CD4-positive, alpha-beta T cell treated with Interleukin-21 for 1 hour (primary cell): Measurements from ENCODE around the gene ZFPM1.

ENCODE experiments used
- DNase-seq: peaks from one replicate; pipeline ENCODE4 v3.0.0-alpha.2; 2020

The ZFPM1 gene

GRCh38 chr16:88503374-88503770 is 50.3 kb downstream of the ZFPM1 start:
- DNase-seq, result peak; percentile 17

DNA sequence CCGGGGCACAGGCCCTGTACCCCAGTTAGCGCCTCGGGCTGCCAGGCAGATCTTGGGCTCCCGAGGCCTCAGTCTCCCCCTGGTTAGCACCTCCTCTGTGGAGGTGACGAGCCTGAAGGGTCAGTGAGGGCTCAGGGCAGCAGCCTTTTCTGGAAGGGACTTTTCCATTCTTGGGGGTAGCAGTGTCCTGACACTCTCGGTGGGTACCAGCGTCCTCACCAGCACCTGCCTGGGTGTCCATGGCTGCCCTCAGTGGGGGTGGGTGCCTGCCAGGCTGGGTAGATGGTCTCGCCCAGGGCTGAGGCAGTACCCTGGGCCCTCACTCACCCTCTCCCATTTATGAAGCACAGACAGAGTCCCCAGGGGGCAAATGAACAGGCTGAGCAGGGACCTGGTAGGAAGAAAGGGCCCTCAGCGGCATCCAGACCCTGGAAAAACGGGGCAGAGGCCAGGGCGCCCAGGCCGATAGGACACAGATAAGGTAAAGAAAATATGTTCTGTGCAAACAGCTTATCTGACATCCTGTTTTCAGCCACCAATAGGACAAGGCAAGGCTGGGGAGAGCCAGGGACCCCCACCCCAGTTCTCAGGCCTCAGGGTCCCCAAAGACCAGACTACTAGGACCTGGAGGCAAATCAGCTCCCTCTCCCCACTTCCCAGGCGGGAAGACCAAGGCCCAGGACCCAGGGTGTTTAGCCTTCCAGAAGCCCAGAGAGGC is 50.9 kb downstream of the ZFPM1 start:
- no peak for DNase-seq

DNA sequence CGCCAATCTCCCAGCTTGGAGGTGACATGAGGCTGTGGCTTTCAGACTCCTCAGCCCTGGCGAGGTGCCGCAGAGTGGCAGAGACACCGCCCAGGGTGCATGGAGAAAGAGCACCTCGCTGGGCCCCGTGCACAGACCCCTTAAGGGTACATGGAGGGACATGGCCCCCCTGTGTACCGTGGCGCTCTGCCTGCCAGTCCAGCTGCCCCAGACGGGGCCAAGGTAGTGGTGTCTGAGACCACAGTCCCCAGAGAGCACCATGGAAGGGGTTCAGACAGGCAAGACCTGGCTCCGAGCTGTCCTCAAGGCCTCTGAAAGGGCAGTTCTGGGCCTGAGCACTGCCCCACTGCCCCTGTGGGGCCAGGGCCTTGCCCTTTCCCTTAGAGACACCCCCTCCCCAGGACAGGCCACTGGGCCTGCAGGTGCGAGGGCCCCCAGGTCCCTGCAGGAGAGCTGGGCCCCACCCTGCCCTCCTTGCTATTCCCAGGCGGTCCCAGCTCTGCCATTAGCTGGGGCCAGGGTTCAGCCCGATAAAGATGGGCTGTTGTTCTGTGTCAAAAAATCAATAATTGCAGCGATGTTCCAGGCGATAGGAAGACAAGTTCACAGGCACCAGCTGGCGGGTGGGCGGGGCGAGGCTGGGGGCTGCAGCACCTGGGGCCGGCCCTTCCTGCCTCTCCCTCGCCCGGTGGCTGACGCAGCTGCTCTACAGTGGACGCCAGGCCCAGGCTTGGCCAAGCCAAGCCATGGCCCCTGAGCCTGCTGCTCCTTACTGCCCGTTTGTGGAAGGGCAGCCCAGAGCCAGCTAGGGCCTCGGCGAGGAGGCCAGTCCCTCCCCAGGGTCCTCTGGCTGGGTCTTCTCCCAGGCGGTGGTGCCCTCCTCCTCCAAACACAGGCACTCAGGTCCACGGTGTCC is 51.7 kb downstream of the ZFPM1 start:
- no peak for DNase-seq

DNA sequence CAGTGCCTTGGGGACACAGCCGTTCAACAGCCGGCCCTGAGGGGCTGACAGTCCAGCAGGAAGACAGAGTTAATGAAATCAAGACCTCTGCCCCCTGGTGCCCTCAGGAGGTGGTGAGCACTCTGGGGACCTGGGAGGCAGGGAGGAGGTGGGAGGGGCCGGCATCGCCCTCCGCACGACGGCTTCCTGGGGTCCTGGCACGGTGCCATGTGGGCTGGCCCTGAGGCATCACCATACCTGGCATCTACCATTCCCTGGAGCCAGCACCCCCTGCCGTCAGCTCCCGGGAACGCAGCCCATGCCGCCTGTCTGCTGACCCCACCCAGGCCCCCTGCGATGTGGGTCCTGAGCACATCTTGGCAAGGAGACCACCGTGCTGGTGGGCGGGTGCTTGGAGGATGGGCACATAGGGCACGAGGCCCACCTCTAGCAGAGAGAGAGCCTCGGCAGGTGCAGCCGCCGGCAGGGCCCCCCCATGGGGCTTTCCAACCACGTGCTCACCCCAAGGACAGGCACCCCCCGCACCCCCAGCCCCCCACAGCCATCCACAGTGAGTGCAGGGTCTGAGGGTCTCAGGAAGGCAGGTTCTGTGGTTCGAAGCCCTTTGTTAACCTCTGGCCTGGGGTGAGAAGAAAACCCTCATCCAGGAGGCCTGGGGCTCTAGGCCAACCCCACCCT is 52.5 kb downstream of the ZFPM1 start:
- peak; percentile 83 for DNase-seq

DNA sequence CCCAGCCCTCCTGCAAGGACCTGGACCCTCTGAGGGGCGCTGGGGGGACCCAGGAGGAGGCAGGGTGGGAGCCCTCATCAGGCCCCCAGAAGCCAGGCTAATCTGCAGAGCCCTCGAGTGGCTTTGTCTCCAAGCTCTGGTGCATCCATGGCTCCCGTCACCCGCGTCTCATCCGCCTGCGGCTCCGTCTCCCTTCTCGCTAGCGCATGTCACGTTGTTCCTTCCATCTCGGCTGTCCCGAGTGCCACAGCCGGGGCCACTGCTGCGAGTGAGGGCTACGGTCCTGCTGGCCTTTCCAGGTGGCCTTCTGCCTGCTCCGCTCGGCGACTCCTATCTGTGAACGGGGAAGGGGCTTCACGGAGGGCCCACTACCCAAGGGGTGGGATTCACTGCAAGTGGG is 53.6 kb downstream of the ZFPM1 start:
- no peak for DNase-seq

- DNase-seq, result no peak
Observed at GRCh38 chr16:88507231-88507743, 54.2 kb downstream of the ZFPM1 start.

- DNase-seq, result no peak
Observed at GRCh38 chr16:88508376-88508867, 55.3 kb downstream of the ZFPM1 start.

DNA sequence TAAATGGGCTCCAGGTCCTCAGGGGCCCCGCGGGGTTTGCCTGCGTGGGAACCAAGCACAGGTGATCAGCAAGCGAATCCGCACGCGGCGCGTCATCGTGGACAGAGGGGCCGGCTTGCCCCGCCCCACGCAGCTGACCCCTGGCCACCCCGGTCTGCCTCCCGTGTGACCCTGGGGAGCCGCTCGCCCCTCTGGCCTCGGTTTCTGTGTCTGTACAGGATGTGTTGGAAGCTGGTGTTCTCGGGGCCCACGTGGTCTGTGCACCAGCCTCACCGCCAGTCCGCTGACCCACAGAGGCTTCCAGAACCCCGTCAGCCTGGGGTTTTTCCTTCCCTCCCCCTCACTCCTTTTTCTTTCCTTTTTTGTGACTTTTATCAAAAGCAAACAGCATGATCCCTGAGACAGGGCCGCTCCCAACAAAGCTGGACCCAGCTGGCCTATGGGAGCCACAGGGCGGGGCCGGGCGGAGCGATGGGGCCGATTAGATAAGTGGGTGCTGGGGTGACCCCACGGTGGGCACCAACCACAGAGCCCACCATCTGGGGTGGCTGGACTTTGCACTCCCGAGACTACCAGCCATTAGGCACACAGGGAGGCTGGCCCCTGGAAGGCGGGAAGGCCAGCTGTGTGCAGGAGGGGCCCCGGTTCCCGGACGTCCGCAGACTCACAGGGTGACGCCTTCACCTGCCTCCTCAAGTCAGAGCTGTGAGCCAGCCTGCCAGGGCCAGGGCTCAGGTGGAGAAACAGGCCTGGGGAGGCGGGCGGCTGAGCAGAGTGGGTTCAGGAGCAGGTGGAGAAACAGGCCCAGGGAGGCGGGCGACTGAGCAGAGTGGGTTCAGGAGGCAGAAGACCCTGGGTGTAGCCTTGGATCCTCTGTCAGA is 56.0 kb downstream of the ZFPM1 start:
- DNase-seq, result no peak

- DNase-seq, result no peak
Observed at GRCh38 chr16:88509749-88510069, 56.6 kb downstream of the ZFPM1 start.

- no peak for DNase-seq
Observed at GRCh38 chr16:88510091-88510994, 57.3 kb downstream of the ZFPM1 start.

DNA sequence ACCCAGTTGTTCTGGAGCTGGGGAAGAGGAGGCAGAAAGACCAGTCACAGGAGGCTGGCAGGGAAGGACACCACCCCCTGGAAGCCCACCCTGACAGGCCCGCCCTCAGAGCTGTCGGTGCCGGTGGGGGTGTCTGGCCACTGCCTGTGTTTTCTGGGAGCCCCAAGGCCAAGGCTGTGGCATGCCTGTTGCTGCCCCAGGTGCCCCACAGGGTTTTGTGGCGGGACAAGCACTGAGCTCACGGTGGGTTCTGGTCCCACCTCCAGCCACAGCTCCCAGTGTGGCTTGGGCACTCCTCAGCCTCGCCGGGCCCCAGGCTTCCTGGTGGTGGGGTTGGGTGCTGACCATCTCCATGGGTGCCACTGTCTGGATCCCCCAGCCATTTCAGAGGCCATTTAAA is 58.0 kb downstream of the ZFPM1 start:
- DNase-seq, result no peak

DNA sequence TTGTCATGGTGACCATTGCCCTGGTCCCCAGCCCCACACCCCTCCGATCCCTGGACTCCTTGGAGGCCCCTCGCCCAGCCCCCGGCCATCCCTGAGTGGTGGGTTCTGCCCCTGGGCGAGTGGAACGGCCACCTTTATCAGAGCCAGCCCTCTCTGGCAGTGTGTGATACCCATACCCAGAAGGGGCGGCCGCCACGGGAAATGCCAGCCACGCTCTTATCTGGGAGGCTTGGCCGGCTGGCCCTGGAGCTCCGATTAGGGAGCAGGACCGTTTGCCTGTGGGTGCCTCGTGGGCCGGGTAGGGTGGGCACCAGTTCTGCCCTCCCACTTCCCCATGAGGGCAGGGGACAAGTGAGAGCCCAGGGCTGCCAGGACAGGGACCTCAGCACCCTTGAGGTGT is 58.8 kb downstream of the ZFPM1 start:
- no peak for DNase-seq

DNA sequence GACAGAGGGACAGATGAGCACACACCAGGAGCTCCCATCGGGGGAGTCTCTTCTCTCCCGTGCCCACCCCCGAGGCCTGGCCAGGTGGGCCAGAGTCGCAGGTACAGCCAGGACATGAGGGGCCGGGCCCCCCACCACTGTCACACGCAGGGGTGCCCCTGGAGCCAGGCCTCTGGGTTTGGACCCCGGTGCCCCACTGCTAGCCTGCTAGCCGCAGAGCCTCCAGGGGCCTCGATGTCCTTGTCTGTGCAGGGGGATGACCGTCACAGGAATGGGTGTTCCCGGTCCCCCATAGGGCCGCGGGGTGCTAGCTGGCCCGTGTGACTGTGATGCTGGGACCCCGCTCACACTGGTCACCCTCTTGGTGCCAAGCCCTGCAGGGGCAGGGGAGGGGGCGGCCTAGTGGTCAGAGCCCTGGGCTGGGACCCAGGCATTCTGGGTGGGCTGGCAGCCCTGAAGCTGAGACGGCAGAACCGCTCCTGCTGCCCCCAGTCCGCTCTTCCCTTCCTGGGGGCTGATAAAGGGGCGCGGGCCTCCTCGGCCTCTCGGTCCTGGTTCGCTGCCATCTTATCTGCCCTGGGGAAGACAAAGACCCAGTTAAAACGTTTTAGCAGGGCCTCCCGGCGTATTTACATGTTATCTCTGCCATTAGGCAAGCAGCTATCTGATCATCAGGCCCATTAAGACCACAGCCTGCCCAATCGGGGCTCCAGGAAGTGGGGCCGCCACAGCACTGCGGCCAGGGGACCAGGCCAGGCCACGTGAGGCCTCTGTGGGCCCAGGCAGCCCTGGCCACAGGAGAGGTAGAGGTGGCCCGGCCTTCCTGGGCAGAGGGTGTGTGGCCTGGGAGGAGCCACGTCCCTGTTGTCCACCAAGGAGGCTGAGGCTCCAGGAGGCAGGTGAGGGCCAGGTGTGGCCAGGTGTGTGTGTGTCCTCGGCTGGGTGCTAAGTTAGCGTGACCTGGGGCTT is 59.9 kb downstream of the ZFPM1 start:
- DNase-seq, result no peak

DNA sequence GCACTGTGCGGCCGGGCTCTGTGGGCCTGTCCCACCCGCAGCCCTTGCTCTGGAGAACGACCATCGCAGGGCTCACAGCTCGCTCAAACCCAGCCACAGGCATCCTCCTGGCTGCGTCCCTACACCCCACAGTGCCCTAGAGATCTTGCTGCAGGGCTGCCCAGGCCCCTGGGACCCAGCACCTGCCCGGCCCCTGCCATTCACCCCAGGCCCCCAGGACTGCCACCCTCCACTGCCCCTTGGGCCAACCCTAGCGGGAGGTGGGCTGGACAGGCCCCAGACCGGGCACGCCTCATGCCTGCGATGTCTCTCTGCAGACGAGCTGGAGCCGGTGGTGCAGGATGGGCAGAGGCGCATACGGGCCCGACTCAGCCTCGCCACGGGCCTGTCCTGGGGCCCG is 61.0 kb downstream of the ZFPM1 start:
- DNase-seq, result no peak

- DNase-seq, result no peak
Observed at GRCh38 chr16:88514526-88515232, 61.6 kb downstream of the ZFPM1 start.

DNA sequence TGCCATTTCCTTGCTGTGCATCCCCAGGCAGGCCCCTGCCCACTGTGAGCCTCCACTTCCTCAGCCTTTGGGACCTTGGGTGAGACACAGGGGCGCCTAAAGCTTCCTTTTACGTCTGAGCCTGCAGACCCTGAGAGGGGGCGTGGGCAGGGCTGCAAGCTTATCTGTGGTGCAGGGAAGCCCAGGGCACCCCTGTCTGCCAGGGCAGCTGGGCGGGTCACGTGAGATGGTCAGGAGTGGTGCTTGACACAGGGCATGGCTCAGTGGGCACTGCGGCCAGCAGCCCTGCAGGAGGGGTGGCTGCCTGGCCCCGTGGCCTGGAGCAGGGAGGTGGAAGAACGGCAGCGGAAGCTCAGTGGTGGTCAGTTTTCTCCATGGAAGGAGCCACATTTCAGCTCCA is 62.3 kb downstream of the ZFPM1 start:
- DNase-seq, result no peak

- no peak for DNase-seq
Observed at GRCh38 chr16:88515925-88516594, 63.0 kb downstream of the ZFPM1 start.

DNA sequence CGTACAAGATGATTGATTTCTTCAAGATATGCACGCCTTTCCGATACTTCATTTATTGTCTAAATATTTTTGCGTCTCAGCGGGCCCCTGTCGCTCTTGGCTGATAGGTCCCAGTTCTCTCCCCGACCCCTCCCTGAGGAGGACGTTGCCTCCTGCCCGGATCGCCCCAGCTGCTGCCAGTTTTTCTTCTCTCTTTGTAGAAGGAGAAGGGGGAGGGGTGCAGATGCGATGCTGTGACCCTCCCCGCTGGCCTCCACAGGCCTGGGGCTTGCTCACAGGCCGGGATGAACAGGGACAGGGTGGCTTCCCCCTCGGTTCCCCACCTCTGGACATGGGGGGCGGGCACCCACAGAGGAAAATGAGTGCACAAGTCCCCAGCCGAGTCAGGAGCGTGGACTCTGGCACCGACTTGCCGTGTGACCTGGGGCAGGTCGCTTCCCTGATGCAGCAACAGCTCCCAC is 63.6 kb downstream of the ZFPM1 start:
- no peak for DNase-seq
